IPS-18c (cell line): ENCODE data around the gene GPR141.

ENCODE experiments used
- H3K4me3 ChIP-seq: 2 replicates; pipeline ENCODE4 v1.7.0; 2013; ENCODE audit warnings: low read depth, mild to moderate bottlenecking, low read length, moderate library complexity; ENCODE audit not compliant: insufficient read depth
- H3K9me3 ChIP-seq: one replicate; pipeline ENCODE4 v1.6.1; 2013; ENCODE audit warnings: mild to moderate bottlenecking, low read length, moderate library complexity; ENCODE audit not compliant: control insufficient read depth, insufficient read depth

GPR141 gene

GRCh38 chr7:37683246-37684120, at the start of gene GPR141:
Gene GPR141, plus strand, starts transcription at chr7:37683766. Its CDS starts 56,628 bp downstream, at chr7:37740394.
- Histone ChIP-seq H3K9me3 (no peaks in the 10 kb centered on the region), H3K4me3 (no peak within 1 kb of the TSS)

- no peaks in the 10 kb centered on the region for H3K9me3 ChIP-seq
- H3K4me3 ChIP-seq = no peak overlapping the region
These were observed 48.2 kb upstream of the GPR141 start for GRCh38 chr7:37635346-37635745.

- Histone ChIP-seq H3K4me3 (no peak overlapping the region), H3K9me3 (no peaks in the 10 kb centered on the region)
These were observed 41.5 kb upstream of the GPR141 start for GRCh38 chr7:37642028-37642540.

GRCh38 chr7:37643876-37644275, 39.7 kb upstream of the GPR141 start:
- no peak overlapping the region for H3K4me3 ChIP-seq
- H3K9me3 ChIP-seq = no peaks in the 10 kb centered on the region

GRCh38 chr7:37645282-37646050, 38.1 kb upstream of the GPR141 start:
- no peak overlapping the region for H3K4me3 ChIP-seq
- H3K9me3 ChIP-seq = no peaks in the 10 kb centered on the region

GRCh38 chr7:37656913-37657530, 26.5 kb upstream of the GPR141 start:
- Histone ChIP-seq H3K4me3 (no peak overlapping the region), H3K9me3 (no peaks in the 10 kb centered on the region)

GRCh38 chr7:37657816-37658215, 25.8 kb upstream of the GPR141 start:
- no peaks in the 10 kb centered on the region for H3K9me3 ChIP-seq
- no peak overlapping the region for H3K4me3 ChIP-seq

GRCh38 chr7:37659971-37660565, 23.5 kb upstream of the GPR141 start:
- Histone ChIP-seq H3K9me3 (no peaks in the 10 kb centered on the region), H3K4me3 (no peak overlapping the region)

GRCh38 chr7:37660614-37661013, 23.0 kb upstream of the GPR141 start:
- no peaks in the 10 kb centered on the region for H3K9me3 ChIP-seq

GRCh38 chr7:37663693-37664092, 19.9 kb upstream of the GPR141 start:
- H3K9me3 ChIP-seq = no peaks in the 10 kb centered on the region
- no peak overlapping the region for H3K4me3 ChIP-seq

More at GRCh38 chr7:37660614-37661013, 23.0 kb upstream of the GPR141 start:
- H3K4me3 ChIP-seq = no peak overlapping the region

- Histone ChIP-seq H3K4me3 (no peak overlapping the region), H3K9me3 (no peaks in the 10 kb centered on the region)
These were observed 18.1 kb upstream of the GPR141 start for GRCh38 chr7:37665352-37666022.

GRCh38 chr7:37666026-37666799, 17.4 kb upstream of the GPR141 start:
- no peak overlapping the region for H3K4me3 ChIP-seq
- H3K9me3 ChIP-seq = no peaks in the 10 kb centered on the region

GRCh38 chr7:37669818-37670217, 13.7 kb upstream of the GPR141 start:
- Histone ChIP-seq H3K4me3 (no peak overlapping the region), H3K9me3 (no peaks in the 10 kb centered on the region)

- Histone ChIP-seq H3K4me3 (no peak overlapping the region), H3K9me3 (no peaks in the 10 kb centered on the region)
These were observed 13.1 kb upstream of the GPR141 start for GRCh38 chr7:37670436-37670835.

- H3K9me3 ChIP-seq = no peaks in the 10 kb centered on the region
- H3K4me3 ChIP-seq = no peak overlapping the region
These were observed 11.7 kb upstream of the GPR141 start for GRCh38 chr7:37671876-37672275.

GRCh38 chr7:37672926-37673325, 10.6 kb upstream of the GPR141 start:
- Histone ChIP-seq H3K9me3 (no peaks in the 10 kb centered on the region), H3K4me3 (no peak overlapping the region)
